Ovary (tissue), 3 donors: ENCODE measurements around the gene OR8B3.

Experiments used
- CTCF ChIP-seq, 3 donors: fragments of 450-650 bp in 2 of 3; fragments of 200-600 bp in 1 of 3; IDR thresholded peaks; one replicate each; pipeline versions ENCODE4 v1.5.1 to v1.8.0; 2016 to 2022; ENCODE audit warnings: antibody characterized with exemption in 3 of 3, mild to moderate bottlenecking in 1 of 3
- EP300 ChIP-seq: sonication (generic); formaldehyde crosslinking; IDR thresholded peaks from one replicate; pipeline ENCODE4 v1.6.1; 2017; ENCODE audit warnings: antibody characterized with exemption
- POLR2A ChIP-seq: fragments of 450-650 bp; IDR thresholded peaks from one replicate; pipeline ENCODE4 v1.6.1; 2017; ENCODE audit warnings: antibody characterized with exemption, mild to moderate bottlenecking, moderate library complexity
- donor health status: DM: no; HTN: no; CAD: no.

GRCh38 chr11:124376280-124376679 lies 22.5 kb downstream of the OR8B3 start:
- TF ChIP-seq CTCF (IDR thresholded peaks at IDR 0.05) = no peak
- TF ChIP-seq POLR2A = no peak
- no peak for TF ChIP-seq EP300
